GM18867 (cell line): ENCODE data around the gene H1-8.
A peak's percentile ranks its signal among the peaks of the same experiment; 100 is the strongest.
"Not testable (repeated sequence)": the region's sequence is repeated elsewhere in the genome, so short reads cannot be mapped to it uniquely, and the experiment has no call there.

Source experiments
- ATAC-seq: cut with Tn5 transposase; IDR thresholded peaks from one replicate; pipeline ENCODE4 v1.9.1; 2021; ENCODE audit warnings: mild to moderate bottlenecking, moderate library complexity; ENCODE audit not compliant: unreplicated experiment

The H1-8 gene

DNA sequence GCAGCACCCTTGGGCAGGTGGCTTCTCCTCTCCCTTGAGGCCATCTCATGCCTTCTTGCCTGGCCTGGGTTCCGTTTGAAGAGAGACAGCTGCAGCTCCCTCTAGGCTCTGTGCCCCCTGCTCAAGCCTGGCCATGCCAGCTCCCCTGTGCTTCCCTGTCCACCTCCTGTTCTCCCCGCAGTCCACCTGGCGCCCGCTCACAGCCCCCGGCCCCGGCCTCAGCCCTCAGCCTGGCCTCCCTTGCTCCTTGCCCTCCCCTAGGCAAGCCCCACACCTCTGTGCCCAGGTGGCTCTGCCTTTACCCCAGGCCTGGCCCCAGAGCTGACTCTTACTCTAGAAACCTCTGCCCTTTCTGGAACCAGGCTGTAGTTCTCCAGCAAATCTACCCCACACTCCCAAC is 28.4 kb upstream of the H1-8 start:
- no peak for ATAC-seq

DNA sequence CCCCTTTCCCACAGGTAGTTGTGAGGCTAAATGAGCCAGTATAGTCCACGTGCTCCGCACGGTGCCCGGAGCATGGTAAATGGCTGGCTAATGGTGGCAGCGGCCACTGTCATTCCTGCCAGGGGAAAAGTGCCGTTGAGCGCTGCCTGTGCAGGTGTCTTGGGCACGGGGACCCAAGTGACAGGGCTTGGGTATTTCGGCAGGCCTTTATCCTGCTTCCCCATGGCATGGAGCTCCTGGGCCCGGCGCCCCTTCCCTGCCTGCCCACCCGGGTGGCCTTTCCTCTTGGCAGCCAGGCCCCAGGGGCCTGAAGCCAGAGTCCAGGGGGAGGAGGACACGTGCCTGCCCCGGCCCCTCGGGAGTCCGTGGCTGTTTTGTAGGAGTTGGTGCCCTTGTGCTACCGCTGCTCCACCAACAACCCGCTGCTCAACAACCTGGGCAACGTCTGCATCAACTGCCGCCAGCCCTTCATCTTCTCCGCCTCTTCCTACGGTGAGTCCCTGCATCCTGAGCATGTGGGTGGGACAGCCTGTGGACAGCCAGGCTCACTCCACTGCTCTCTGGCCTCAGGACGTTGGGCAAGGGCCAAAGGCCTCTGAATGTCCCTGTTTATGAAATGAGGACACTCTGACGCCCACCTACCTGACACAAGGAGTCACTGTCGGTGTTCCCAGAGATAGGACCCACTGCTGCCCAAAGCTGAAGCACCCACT is 27.7 kb upstream of the H1-8 start:
- not testable (repeated sequence) for ATAC-seq

DNA sequence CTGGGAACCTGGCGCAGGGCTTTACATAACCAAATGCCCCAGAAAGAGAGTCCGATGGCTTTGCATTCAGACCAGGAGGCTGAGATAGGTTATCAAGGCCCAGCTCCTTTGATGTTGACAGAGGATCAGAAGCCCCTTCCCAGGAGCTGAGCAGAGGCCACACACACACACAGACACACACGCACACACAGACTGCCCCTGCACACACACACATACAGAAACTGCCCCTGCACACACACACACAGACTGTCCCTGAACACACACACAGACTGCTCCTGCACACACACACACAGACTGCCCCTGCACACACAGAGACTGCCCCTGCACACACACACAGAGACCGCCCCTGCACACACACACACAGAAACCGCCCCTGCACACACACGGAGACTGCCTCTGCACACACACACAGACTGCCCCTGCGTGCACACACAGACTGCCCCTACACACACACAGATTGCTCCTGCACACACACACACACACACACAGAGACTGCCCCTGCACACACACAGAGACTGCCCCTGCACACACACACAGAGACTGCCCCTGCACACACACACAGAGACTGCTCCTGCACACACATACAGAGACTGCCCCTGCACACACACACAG is 27.0 kb upstream of the H1-8 start:
- ATAC-seq = not testable (repeated sequence)

DNA sequence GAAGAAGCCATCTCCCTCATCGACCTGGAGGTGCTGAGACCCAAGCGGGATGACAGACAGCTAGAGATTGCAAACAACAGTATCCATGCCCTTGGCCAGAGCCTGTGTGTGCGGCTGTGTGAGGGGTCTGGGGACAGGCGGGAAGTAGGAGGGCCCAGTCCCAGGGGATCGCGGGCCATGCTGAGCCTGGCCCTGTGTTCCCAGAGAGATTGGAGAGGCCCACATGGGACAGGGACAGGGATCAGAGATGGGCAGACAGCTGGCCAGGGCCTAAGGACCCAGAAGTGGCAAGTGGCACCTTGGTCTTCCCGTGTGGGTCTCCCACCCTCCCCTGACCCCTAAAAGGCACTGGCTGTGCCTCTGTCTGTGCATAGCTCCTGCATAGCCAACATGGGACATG is 25.5 kb upstream of the H1-8 start:
- no peak for ATAC-seq

DNA sequence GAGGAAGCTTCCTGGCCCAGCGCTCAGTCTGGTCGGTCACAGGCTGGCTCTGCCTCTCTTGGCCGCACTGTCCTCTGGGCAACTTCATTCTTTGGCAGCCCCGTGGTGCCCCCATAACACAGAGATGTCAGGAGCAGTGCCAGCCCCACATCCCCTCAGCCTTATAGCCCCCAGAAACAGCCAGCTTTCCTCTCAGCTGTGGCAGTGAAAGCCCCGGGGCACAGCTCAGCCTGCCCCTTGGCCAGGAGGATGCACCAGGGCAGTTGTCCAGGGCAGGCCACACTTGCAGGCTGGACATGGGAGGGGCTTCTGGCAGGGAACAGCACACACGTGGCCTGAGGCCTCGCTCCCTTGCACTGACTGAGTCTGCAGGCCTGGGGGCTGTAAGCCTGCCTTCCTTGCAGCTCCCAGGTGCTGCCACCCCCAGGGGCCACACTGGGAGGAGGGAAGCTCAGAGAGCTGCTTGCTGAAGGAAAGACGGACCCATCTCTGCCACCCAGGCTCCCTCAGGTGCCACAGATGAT is 24.9 kb upstream of the H1-8 start:
- no peak for ATAC-seq

DNA sequence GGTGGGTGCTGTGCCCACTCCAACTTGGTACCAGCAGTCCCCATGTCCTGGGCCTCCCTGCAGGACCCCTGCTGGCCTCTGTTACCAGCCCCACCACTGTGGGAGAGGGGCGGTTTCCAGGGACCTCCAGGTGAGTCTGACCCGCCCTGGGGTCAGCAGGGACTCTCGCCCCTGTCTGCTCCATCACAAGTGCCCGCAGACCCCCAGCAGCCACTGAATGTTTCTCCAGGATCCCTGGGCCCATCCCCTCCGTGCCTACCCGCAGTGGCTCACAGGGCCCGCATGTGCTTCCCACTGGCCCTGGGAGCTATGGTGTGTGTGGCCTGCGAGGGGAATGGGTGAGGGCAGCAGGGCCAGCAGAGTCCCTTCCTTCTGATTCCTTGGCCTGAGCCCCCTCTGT is 24.4 kb upstream of the H1-8 start:
- no peak for ATAC-seq

GRCh38 chr3:129519449-129519848 is 23.5 kb upstream of the H1-8 start:
- ATAC-seq = no peak

DNA sequence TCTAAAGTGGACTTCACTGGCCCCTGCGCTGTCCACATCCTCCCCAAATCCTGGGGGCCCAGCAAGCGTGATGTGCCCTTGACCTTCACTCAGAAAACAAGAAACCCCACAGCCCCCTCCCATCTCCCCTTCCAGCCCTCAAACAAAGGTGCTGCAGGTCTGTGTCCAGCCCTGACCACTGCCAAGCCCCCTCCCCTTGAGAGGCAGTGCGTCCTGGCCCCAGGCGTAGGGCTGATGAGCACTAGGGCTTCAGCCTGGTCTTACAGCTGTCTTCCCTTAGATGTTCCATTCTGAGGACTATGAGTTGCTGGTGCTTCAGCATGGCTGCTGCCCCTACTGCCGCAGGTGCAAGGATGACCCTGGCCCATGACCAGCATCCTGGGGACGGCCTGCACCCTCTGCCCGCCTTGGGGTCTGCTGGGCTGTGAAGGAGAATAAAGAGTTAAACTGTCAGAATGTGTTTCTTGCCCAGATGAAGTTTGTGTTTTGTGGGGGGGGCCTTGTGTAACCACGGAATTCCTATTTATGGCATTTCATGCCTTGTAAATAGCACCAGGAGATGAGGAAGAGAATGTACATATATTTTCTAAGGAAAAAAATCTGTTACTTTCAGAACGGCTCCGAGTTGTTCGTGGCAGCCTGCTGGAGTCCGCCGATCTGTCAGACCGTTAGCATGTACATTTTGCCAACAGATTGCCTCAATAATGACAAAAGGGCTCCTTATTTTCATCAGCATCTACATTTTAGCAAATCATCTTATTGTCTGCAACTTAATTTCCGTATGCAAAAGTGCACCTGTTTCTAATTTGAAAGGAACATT is 22.9 kb upstream of the H1-8 start:
- ATAC-seq = no peak

- ATAC-seq = no peak
These were observed 22.0 kb upstream of the H1-8 start for GRCh38 chr3:129520960-129521359.

DNA sequence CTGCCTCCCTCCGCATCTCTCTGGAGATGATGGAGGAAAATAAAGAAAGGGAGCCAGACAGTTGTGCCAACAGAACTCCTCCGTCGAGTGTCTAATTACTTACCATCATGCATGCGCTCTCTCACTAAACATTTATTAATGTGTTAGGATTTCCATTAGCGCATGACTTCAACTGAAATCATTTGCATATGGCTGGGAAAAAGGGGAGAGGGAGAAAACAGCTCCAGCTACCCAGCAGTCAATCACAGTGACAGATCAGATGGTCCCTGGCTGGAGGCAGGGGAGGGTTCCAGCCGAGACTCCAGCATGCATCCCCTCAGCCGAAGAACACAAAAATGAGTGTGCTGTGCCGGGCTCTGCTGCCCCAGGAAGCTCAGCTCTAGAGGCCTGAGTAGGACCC is 21.4 kb upstream of the H1-8 start:
- ATAC-seq = no peak

GRCh38 chr3:129522953-129523352 is 20.0 kb upstream of the H1-8 start:
- ATAC-seq = no peak

DNA sequence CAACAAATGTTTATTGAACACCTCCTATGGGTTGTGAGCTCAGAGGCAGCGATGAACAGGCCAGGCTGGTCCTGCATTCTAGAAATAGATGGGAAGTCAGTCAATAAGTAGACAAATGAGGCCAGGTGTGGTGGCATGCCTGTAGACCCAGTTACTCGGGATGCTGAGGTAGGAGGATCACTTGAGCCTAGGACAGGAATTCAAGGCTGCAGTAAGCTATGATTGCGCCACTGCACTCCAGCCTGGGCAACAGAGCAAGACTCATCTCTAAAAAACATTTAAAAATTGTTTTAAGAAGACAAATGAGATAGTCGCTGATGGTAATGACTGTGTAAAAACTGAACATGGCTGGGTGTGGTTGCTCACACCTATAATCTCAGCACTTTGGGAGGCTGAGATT is 18.9 kb upstream of the H1-8 start:
- ATAC-seq = no peak

- no peak for ATAC-seq
These were observed 17.5 kb upstream of the H1-8 start for GRCh38 chr3:129525341-129525968.

- ATAC-seq = peak; percentile 91
These were observed 16.7 kb upstream of the H1-8 start for GRCh38 chr3:129526121-129526900.

- ATAC-seq = no peak
These were observed 15.7 kb upstream of the H1-8 start for GRCh38 chr3:129527262-129527661.

GRCh38 chr3:129528589-129529100 is 14.3 kb upstream of the H1-8 start, which contains the start of gene RHO:
Gene RHO (plus strand): TSS chr3:129528639. CDS start chr3:129528734, 95 bp downstream.
- no peak for ATAC-seq

DNA sequence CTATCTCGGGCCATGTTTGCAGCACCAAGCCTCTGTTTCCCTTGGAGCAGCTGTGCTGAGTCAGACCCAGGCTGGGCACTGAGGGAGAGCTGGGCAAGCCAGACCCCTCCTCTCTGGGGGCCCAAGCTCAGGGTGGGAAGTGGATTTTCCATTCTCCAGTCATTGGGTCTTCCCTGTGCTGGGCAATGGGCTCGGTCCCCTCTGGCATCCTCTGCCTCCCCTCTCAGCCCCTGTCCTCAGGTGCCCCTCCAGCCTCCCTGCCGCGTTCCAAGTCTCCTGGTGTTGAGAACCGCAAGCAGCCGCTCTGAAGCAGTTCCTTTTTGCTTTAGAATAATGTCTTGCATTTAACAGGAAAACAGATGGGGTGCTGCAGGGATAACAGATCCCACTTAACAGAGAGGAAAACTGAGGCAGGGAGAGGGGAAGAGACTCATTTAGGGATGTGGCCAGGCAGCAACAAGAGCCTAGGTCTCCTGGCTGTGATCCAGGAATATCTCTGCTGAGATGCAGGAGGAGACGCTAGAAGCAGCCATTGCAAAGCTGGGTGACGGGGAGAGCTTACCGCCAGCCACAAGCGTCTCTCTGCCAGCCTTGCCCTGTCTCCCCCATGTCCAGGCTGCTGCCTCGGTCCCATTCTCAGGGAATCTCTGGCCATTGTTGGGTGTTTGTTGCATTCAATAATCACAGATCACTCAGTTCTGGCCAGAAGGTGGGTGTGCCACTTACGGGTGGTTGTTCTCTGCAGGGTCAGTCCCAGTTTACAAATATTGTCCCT is 13.4 kb upstream of the H1-8 start:
- no peak for ATAC-seq

GRCh38 chr3:129530251-129530791 is 12.7 kb upstream of the H1-8 start:
- ATAC-seq = no peak

DNA sequence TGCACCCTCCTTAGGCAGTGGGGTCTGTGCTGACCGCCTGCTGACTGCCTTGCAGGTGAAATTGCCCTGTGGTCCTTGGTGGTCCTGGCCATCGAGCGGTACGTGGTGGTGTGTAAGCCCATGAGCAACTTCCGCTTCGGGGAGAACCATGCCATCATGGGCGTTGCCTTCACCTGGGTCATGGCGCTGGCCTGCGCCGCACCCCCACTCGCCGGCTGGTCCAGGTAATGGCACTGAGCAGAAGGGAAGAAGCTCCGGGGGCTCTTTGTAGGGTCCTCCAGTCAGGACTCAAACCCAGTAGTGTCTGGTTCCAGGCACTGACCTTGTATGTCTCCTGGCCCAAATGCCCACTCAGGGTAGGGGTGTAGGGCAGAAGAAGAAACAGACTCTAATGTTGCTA is 12.2 kb upstream of the H1-8 start:
- no peak for ATAC-seq
